ENCODE data around the gene CXCL8.

- TF ChIP-seq ZNF324 (CRISPR knock-in tag; IDR thresholded peaks at IDR 0.05) (no peak), SP1 (CRISPR knock-in tag; IDR thresholded peaks at IDR 0.05) (no peak), TAF1 (IDR thresholded peaks at IDR 0.05; ENCODE audit: control insufficient read depth, extremely low read depth, insufficient read depth, low read length, severe bottlenecking) (no peak), ZNF121 (CRISPR knock-in tag; conservative IDR thresholded peaks at IDR 0.05) (no peak), MEF2A (IDR thresholded peaks at IDR 0.05; ENCODE audit: control insufficient read depth, low read depth, low read length) (no peak), CTCF (IDR thresholded peaks at IDR 0.05 in 2 of 3, conservative IDR thresholded peaks at IDR 0.05 in 1 of 3; ENCODE audit: insufficient read depth in 2 of 3, low read depth in 1 of 3, low read length in 3 of 3) (no peak), ZC3H11A (IDR thresholded peaks at IDR 0.05; ENCODE audit: low read depth, low read length) (no peak), SNRNP70 (optimal IDR thresholded peaks at IDR 0.05; ENCODE audit: low read depth, low read length) (no peak)
These were observed 14.9 kb upstream of the CXCL8 start for GRCh38 chr4:73725510-73725909.
